Amygdala (tissue), 56 donors: ENCODE results near the gene KRTAP5-11.
"Not testable (repeated sequence)": the region's sequence is repeated elsewhere in the genome, so short reads cannot be mapped to it uniquely, and the experiment has no call there.

Experiments used
- DNase-seq, 56 donors: peaks; one replicate each; lab custom pipeline; 2025; lab: John Stamatoyannopoulos, UW

The KRTAP5-11 gene

DNA sequence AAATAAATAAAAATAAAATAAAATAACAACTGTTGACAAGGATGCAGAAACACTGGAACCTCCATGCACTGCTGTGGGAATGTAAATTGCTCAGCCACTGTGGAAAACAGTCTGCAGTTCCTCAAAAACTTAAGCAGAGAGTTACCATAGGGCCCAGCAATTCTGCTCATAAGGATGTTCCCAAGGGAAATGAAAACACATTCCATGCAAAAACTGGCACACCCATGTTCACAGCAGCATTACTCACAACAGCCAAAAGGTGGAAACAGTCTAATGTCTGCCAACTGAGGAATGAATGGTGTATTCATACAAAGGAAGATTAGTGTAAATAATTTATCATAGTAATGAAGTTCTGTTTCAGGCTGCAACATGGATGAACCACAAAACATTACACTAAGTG, 20.6 kb downstream of the KRTAP5-11 start:
- DNase-seq, result no peak

DNA sequence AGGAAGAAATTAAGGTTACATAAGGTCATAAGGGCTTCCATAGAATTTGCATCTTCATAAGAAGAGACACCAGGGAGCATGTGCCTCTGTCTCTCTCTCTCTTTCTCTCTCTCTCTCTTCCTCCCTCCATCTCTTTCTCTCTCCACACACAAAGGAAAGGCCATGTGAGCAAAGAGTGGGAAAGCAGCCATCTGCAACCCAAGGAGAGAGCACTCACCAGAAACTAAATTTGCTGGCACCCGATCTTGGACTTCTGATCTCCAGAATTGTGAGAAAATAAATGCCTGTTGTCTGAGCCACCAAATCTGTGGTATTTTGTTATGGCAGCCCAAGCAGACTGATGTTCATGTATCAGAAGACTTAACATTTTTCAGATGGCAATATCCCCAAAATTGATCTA, 23.7 kb downstream of the KRTAP5-11 start:
- DNase-seq, result peak in 18 of 56 donors; percentile 2 to 46 (median 12)

DNA sequence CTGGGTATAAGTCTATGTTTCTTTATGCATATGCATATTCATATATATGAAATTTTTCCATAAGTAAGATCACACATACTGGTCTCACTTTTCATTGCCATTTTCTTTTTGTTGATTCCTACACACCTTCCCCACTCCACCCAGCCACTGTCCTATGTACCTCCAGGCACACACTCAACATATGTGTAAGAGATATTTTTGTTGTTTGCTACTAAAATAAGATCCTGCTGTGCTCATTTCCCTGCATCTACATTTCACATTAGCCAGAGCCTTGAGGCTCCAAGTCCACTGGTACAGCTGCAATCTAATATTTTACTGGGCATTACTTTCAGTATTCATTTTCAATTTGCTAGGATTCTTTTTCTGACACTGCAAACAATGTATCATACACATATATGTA, 25.4 kb downstream of the KRTAP5-11 start:
- DNase-seq, result no peak

DNA sequence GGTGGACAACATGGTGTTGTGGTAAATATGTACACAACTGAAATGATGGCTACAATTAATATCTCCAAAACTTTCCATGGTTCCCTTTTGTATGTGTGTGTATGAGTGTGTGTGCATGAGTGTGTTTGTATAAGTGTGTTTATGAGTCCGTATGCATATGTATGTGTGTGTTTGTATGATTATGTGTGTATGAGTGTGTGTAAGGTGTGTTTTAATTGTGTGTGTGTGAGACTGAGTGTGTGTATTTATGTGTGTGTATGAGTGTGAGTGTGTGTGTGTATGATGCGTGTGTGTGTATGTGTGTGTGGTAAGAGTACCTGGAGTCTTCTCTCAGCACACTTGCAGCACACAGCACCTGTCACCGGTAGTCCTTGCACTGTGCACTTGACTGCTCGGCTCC, 26.7 kb downstream of the KRTAP5-11 start:
- no peak for DNase-seq

DNA sequence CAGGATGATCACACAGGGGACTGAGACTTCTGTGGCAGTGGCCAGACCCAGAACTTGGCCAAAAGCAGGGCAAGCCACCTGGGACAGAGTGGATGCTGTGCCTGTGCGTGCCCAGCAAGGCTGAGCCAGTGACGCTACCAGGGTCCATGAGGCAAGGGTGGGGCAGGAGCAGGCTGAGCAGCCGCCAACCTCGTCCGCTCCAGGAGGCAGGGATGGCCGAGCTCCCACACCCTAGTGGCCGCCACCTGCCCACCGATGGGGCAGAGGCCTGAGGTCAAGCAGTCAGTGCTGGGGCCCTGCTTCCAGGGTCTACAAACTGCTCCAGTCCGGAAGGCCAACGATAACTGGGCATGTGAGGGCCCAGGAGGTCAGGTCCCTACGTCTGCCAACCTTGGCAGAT, 27.2 kb downstream of the KRTAP5-11 start:
- DNase-seq, result no peak

DNA sequence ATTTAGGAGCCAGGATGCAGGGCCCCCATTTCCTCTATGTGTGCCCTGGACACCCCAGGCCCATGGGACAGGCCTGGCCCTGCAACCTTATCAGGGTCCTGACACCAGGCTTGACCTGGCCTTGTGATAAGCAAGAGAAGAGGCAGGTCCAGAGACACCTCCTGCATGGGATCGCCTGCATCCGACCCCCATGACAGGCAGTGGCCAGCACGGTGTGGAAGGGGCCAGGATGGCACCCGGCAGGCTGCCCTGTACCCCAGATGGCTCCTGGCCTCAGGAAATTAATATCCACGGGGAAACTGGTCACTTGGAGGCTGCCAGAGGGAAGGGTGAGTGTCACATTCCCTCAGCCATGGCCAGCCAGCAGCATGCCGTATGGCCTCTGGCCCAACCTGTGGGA, 27.7 kb downstream of the KRTAP5-11 start:
- no peak for DNase-seq

DNA sequence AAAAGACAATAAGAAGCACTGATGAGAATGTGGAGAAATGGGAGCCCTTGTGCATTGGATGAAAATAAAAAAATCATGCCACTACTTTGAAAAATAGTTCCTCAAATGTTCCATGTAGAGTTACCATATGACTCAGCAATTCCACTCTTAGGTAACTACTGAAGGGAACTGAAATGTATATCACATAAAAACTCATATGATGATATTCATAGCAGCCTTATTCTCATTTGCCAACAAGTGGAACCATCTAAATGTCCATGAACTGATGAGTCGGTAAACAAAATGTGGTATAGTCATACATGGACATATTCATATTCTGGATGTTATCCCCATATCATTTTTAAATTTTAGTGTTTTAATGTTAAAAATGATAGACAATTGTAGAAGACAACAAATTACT, 31.0 kb downstream of the KRTAP5-11 start:
- DNase-seq, result no peak

DNA sequence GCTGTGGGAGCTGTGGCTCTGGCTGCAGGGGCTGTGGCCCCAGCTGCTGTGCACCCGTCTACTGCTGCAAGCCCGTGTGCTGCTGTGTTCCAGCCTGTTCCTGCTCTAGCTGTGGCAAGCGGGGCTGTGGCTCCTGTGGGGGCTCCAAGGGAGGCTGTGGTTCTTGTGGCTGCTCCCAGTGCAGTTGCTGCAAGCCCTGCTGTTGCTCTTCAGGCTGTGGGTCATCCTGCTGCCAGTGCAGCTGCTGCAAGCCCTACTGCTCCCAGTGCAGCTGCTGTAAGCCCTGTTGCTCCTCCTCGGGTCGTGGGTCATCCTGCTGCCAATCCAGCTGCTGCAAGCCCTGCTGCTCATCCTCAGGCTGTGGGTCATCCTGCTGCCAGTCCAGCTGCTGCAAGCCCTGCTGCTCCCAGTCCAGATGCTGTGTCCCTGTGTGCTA, 33.9 kb downstream of the KRTAP5-11 start:
- no peak for DNase-seq

DNA sequence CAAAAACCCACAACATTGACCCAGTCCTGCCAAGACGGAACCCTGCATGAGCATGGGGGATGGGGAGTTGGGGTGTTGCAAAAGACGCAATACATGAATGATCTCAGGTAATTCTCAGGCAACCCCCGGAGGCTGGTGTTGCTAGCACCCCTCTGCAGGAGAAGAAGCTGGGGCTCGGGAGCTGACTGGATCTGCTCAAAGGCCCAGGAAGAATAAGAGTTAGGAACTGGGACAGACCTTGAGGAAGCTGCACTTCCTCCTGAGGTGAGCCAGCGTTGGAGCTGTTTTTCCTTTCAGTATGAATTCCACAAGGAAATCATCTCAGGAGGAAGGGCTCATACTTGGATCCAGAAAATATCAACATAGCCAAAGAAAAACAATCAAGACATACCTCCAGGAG, 34.6 kb downstream of the KRTAP5-11 start, which contains the start of gene KRTAP5-9:
Gene KRTAP5-9, plus strand, starts transcription at position 301 of the 400 bp plus-strand sequence. CDS start 238 bp downstream, outside the sequence.
- no peak for DNase-seq

DNA sequence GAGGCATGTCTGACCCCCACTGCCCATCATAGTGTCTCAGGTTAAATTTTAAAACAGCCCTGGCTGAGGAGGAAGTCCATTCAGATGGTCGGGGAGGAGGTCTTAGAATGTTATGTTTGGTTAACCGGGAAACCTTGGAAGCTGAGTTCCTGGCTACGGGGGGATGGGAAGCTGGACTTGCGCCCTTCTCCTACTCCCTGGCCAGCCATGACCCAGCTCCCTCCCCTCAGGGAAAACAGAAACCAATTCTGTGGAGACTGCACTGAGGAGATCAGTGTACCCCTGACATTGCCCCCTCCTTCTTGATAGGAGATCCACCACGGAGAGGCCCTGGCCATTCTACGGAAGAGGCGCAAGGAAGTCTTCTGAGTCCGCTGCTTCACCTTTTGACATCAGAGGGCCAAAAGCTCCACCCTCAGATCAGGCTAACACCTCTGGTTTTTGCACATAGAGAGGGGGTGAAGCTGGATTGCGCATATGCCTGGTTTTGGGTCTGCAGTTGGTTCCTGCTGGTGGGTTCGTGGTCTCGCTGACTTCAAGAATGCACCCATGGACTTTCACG, 37.2 kb downstream of the KRTAP5-11 start:
- no peak for DNase-seq

DNA sequence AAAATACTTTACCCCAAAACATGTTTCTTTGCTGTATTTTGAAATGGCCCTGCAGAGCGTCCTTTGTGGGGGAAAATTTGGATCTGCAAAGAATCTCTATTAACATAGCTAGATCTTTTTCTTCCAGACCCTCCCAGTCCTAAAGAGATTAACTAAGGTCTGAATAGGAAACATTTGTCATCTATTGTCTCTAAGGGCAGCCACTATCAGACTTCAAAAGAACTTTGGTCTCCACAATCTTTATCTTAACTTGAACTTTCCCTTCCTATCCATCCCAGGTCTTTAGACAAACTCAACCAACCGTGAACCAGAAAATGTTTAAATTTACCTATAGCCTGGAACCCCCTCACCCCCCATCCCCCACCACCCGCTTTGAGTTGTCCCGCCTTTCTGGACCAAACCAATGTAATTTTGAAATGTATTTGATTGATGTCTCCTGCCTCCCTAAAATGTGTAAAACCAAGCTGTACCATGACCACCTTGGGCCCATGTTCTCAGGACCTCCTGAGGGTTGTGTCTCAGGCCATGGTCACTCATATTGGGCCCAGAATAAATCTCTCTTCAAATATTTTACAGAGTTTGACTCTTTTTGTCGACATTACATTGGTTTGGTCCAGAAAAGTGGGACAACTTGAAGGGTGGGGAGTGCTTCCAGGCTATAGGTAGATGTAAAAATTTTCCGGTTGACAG, 38.0 kb downstream of the KRTAP5-11 start:
- no peak for DNase-seq

DNA sequence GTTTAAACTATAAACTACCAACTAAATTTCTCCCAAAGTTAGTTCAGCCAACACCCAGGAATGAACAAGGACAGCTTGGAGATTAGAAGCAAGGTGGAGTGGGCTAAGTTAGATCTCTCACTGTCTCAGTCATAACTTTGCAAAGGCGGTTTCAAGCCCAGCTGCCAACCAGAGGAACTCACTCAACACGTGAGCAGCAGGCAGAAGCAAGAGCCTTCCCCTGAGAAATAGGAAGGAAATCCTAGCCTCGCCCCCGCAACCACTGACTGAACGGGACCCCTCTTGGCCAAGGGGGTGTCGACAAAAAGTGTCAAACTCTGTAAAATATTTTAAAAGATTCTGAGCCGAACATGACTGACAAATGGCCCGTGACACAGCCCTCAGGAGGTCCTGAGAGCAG, 38.8 kb downstream of the KRTAP5-11 start:
- DNase-seq, result no peak

DNA sequence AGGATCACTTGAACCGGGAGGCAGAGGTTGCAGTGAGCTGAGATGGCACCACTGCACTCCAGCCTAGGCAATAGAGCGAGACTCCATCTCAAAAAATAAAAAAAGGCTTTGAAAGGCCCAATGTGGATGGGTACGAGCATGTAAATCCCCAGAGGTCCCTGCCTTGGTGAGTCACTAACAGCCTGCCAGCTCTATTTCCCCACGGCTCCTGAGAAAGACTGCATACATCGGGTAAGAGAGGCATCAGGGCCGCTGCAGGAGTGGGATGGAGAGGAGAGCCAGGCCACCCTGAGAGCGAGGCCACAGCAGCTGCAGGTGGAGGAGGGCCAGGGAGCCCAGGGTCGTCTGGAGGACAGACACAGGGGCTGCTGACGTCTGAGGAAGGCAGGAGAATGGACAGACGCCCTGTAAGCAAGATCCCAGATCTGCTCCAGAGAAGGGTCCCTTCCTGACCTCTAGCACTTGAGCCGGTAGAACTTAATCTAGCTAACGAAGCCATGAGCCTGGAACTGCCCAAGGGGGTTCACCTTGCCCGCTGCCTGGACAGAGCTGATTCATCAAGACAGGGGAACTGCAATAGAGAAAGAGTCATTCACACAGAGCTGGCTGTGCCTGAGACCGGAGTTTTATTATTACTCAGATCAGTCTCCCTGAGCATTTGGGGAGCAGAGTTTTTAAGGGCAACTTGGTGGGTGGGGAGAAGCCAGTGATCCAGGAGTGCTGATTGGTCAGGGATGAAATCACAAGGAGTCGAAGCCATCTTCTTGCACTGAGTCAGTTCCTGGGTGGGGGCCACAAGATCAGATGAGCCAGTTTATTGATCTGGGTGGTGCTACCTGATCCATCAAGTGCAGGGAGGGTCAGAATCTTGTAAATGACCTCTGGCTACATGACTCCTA, 39.5 kb downstream of the KRTAP5-11 start:
- DNase-seq, result no peak

DNA sequence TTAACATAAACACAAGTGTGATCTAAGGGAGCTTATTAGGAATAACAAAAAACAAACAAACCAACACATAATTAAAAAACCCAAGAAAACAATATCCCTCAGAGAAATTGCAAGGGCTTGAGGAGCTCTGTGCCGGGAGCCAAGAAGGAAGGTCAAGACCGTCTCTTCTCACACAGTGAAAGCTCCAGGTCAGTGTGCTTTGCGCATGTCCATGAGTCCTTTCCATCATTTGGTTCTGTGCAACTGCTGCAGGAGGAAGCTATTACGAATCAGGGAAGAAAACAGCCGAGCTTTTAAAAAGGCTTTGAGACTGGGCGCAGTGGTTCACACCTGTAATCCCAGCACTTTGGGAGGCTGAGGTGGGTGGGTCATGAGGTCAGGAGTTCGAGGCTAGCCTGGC, 40.3 kb downstream of the KRTAP5-11 start:
- DNase-seq, result no peak

DNA sequence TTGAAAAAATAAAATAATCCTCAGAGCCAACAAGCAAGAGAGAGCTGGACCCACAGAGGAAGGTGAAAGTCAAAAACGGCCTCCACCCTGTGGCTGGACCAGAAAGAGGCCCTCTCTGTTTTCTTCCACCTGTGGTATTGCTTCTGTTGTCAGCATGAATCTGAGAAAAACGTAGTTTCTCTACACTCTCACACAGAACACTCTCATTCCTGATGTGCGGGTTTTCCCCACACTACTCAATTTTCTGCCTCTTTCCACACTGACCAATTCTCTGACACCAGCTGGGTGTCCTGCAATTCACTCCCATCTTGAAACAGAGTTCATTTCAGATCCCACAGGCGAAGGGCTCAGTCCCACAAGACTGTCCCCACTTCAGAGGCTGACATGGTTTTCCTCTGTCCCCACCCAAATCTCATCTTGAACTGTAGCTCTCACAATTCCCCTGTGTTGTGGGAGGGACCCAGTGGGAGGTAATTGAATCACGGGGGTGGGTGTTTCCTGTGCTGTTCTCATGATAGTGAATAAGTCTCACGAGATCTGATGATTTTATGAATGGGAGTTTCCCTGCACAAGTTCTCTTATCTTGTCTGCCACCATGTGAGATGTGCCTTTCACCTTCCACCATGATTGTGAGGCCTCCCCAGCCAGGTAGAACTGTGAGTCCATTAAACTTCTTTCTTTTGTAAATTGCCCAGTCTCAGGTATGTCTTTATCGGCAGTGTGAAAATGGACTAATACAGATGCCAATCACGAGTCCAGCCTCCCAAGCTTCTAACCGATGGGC, 42.0 kb downstream of the KRTAP5-11 start:
- DNase-seq, result not testable (repeated sequence)

DNA sequence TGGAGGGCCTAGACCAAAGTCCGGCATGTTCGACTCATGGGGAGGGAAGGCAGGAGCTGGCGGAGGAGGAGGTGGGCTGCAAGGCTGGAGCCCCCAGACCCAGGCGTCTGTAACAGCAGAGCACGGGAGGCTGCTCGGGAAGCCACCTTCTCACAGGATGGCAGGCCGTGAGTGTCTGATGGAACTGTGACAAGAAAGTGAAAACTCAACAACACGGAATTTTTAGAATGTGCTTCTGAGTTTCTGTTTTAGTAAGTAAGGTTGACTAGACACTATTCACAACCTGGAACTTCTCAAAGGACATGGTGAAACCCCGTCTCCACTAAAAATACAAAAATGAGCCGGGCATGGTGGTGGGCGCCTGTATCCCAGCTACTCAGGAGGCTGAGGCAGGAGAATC, 42.7 kb downstream of the KRTAP5-11 start:
- not testable (repeated sequence) for DNase-seq

DNA sequence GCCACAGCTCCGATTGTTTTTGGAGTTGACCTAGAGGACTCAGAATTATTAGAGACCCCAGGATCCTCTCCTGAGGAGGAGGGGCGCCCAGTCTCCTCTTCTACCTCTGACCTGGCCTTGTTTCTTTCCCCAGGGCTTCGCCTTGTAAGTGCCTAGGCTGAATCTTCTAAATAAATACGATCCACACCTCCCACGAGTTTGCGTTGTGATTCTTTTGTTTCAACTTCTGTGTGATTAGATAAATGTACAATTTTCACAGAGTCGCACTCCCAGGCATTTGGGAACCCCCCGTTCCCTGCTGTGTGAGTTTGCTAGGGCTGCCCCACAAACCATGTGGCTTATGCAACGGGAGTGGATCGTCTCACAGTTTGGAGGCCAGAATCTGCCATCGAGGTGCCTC, 43.7 kb downstream of the KRTAP5-11 start:
- no peak for DNase-seq

DNA sequence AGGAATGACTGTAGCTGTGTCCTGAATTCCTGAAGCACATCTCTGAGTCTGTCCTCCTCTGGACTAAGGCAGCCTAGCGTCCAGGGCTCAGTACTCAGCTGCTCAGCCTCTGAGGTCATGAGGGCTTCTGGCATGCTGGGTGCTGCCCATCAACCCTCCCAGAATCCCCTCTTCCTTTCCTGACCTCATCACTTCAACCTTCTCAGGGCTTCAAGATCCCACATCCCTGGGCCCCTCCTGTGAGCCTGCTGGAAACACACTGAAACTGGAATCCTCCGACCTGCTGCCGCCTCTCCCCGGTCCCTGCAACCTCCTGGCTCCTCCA, 44.0 kb downstream of the KRTAP5-11 start:
- no peak for DNase-seq

DNA sequence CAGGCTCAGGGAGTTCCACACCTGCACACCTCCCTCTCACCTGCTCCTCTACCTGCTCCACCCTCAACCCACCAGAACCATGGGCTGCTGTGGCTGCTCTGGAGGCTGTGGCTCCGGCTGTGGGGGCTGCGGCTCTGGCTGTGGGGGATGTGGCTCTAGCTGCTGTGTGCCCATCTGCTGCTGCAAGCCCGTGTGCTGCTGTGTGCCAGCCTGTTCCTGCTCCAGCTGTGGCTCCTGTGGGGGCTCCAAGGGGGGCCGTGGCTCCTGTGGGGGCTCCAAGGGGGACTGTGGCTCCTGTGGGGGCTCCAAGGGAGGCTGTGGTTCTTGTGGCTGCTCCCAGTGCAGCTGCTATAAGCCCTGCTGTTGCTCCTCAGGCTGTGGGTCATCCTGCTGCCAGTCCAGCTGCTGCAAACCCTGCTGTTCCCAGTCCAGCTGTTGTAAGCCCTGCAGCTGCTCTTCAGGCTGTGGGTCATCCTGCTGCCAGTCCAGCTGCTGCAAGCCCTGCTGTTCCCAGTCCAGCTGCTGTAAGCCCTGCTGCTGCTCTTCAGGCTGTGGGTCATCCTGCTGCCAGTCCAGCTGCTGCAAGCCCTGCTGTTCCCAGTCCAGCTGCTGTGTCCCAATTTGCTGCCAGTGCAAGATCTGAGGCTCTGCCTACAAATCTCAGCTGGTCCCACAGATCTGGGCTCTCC, 44.6 kb downstream of the KRTAP5-11 start, which contains the start of gene KRTAP5-8:
Gene KRTAP5-8, plus strand, starts transcription at position 49 of the 689 bp plus-strand sequence. Its CDS starts 31 bp downstream, at position 80.
- not testable (repeated sequence) for DNase-seq

DNA sequence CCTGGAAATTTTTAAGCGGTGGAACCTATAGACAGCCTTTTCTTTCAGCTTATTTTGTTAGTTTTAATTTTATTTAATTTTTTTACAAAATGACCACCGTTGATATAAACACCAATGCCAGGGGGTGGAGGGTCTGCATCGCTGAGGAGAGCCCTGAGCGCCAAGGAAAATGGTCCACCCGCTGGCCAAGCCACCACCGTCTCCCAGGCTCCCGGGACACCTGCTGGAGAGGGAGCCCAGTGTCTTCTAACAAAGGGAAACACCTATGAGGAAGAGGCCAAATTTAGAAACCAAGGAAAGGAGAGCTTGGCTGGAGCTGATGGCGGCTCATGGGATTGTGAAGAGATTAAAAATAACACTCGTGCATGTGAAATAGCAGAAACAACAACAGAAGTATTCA, 45.1 kb downstream of the KRTAP5-11 start:
- DNase-seq, result no peak
